ENCODE results near the gene MED26. TPM values are rescaled to one million over a fixed set of nuclear protein-coding genes. Genes with fewer than 3 reads are reported as not detected.

MED26 gene
- total and polyA plus RNA-seq, 10 of the 15 experiments (the other 5 are each of a cell fraction or from before 2014, with no cell fraction given) = 1.1 to 21.4 (median 9.7) TPM

DNA sequence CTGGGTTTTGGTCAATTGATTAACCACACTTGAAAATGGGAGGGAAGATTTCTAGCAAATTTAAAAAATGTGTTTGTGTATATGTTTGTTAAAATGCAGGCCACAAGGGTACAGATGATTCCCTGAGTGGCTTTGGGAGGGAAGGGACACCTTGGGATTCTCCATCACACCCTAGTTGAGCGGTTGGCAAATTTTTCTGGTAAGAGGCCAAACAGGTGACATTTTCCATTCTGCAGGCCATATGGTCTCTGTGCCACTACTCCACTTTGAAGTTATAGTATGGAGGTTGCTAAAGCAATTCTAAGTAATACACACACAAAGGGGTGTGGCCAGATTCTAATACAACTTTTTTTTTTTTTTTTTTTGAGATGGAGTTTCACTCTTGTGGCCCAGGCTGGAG lies 12.9 kb upstream of the MED26 start (continued):
- no peak for TF ChIP-seq RCOR1 (conservative IDR thresholded peaks at IDR 0.05; ENCODE audit: low read depth, low read length)
- TF ChIP-seq, protein P1, sequence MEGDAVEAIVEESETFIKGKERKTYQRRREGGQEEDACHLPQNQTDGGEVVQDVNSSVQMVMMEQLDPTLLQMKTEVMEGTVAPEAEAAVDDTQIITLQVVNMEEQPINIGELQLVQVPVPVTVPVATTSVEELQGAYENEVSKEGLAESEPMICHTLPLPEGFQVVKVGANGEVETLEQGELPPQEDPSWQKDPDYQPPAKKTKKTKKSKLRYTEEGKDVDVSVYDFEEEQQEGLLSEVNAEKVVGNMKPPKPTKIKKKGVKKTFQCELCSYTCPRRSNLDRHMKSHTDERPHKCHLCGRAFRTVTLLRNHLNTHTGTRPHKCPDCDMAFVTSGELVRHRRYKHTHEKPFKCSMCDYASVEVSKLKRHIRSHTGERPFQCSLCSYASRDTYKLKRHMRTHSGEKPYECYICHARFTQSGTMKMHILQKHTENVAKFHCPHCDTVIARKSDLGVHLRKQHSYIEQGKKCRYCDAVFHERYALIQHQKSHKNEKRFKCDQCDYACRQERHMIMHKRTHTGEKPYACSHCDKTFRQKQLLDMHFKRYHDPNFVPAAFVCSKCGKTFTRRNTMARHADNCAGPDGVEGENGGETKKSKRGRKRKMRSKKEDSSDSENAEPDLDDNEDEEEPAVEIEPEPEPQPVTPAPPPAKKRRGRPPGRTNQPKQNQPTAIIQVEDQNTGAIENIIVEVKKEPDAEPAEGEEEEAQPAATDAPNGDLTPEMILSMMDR (IDR thresholded peaks at IDR 0.05 in 2 of 3, conservative IDR thresholded peaks at IDR 0.05 in 1 of 3; ENCODE audit: control insufficient read depth in 2 of 3, extremely low read depth in 1 of 3, insufficient read depth in 1 of 3, low read depth in 3 of 3, low read length in 3 of 3) = no peak
- TF ChIP-seq SRF (IDR thresholded peaks at IDR 0.05; ENCODE audit: low read depth in 2 of 2, low read length in 2 of 2) = no peak
- no peak for TF ChIP-seq ZBED1 (IDR thresholded peaks at IDR 0.05; ENCODE audit: borderline replicate concordance)

DNA sequence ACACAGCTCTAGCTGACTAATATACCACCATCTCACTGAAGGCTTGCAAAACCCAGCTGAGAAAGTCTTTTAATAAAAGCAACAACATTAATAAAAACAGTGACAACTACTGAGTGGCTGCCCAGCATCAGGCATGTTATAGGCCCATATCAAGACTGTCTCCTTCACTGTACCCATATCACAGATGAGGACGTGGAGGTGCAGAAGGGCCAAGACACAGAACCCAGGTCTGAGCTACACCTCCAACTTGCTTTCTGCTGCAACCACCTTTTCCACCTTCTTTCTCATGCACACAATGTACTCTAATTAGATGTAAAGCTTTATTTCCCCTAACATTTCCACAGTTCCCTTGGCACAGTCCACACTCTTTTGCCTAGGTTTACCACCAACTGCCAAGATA lies 10.7 kb upstream of the MED26 start:
- Histone ChIP-seq H3K36me3 (ENCODE audit: control insufficient read depth in 2 of 2, insufficient read depth in 2 of 2, low read length in 1 of 2) (peaks cover 7 to 30% of the 10 kb centered on the region in 2 experiments), H3K9ac (ENCODE audit: control insufficient read depth, insufficient read depth, low read length) (no peak overlapping the region), H3K27ac (ENCODE audit: control insufficient read depth, insufficient read depth) (no peak overlapping the region), H3K4me2 (ENCODE audit: control insufficient read depth, insufficient read depth) (no peak overlapping the region), H4K20me1 (ENCODE audit: control insufficient read depth, insufficient read depth) (no peaks in the 10 kb centered on the region), H3K4me1 (ENCODE audit: control insufficient read depth, insufficient read depth, low read length) (no peaks in the 10 kb centered on the region), H2AFZ (ENCODE audit: control insufficient read depth, low read depth, low read length) (no peak overlapping the region), H3K79me2 (ENCODE audit: control insufficient read depth, insufficient read depth, low read length) (no peaks in the 10 kb centered on the region; the same call in none of the 2 replicates), H3K27me3 (replicated peaks in 1 of 2; ENCODE audit: control insufficient read depth in 2 of 2, insufficient read depth in 2 of 2, low read length in 1 of 2) (no peaks in the 10 kb centered on the region), H3K4me3 (no peak overlapping the region), H3K9me3 (replicated peaks; ENCODE audit: control insufficient read depth, insufficient read depth, low read length) (no peaks in the 10 kb centered on the region)
- intact Hi-C loops (cut with micrococcal nuclease; ENCODE audit: unreplicated experiment) (no loop called here), in situ Hi-C loops (cut with MboI) (no loop called here)
- ChIA-PET SMC1A (ENCODE audit: uncharacterized antibody, unreplicated experiment) (interaction anchor here (0.5 to 0.8 kb wide), 2 partner anchors 12 to 27 kb away, joined by 3 read pairs; no protein-coding TSS in a partner anchor), POLR2A (interaction anchor here (0.8 to 1.8 kb wide), 3 partner anchors 18 to 51 kb away, joined by 3 to 5 read pairs (median 3); partner anchors contain the start of genes SMIM7 and TMEM38A), RAD21 (ENCODE audit: unreplicated experiment) (interaction anchor here (0.7 to 0.9 kb wide), 2 partner anchors 11 to 51 kb away, joined by 3 to 4 read pairs; partner anchors contain the start of gene MED26), CTCF (interaction anchor here (1.4 kb wide), 1 partner anchor 20 kb away, joined by 4 read pairs; no protein-coding TSS in a partner anchor)
- ATAC-seq = no peak
- DNase-seq (ENCODE audit: low read depth, low spot score) = no peak
- TF ChIP-seq, protein P2, sequence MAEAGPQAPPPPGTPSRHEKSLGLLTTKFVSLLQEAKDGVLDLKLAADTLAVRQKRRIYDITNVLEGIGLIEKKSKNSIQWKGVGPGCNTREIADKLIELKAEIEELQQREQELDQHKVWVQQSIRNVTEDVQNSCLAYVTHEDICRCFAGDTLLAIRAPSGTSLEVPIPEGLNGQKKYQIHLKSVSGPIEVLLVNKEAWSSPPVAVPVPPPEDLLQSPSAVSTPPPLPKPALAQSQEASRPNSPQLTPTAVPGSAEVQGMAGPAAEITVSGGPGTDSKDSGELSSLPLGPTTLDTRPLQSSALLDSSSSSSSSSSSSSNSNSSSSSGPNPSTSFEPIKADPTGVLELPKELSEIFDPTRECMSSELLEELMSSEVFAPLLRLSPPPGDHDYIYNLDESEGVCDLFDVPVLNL (IDR thresholded peaks at IDR 0.05; ENCODE audit: low read depth, low read length) = no peak
- TF ChIP-seq, protein P3, sequence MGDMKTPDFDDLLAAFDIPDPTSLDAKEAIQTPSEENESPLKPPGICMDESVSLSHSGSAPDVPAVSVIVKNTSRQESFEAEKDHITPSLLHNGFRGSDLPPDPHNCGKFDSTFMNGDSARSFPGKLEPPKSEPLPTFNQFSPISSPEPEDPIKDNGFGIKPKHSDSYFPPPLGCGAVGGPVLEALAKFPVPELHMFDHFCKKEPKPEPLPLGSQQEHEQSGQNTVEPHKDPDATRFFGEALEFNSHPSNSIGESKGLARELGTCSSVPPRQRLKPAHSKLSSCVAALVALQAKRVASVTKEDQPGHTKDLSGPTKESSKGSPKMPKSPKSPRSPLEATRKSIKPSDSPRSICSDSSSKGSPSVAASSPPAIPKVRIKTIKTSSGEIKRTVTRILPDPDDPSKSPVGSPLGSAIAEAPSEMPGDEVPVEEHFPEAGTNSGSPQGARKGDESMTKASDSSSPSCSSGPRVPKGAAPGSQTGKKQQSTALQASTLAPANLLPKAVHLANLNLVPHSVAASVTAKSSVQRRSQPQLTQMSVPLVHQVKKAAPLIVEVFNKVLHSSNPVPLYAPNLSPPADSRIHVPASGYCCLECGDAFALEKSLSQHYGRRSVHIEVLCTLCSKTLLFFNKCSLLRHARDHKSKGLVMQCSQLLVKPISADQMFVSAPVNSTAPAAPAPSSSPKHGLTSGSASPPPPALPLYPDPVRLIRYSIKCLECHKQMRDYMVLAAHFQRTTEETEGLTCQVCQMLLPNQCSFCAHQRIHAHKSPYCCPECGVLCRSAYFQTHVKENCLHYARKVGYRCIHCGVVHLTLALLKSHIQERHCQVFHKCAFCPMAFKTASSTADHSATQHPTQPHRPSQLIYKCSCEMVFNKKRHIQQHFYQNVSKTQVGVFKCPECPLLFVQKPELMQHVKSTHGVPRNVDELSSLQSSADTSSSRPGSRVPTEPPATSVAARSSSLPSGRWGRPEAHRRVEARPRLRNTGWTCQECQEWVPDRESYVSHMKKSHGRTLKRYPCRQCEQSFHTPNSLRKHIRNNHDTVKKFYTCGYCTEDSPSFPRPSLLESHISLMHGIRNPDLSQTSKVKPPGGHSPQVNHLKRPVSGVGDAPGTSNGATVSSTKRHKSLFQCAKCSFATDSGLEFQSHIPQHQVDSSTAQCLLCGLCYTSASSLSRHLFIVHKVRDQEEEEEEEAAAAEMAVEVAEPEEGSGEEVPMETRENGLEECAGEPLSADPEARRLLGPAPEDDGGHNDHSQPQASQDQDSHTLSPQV (IDR thresholded peaks at IDR 0.05) = no peak
- TF ChIP-seq ATF7 (IDR thresholded peaks at IDR 0.05; ENCODE audit: low read depth) (no peak), IRF4 (IDR thresholded peaks at IDR 0.05; ENCODE audit: low read depth, low read length) (no peak)
- FAIRE-seq = no peak
- no TSS peak for BruUV-seq (replicated peaks)
- 100% methylated on average over 1 of the region's 1 CpG for WGBS (ENCODE audit: insufficient coverage, insufficient replicate concordance, low lambda C conversion rate, missing lambda C conversion rate)

Data from GM12878 (cell line).